Measurements from ENCODE around the gene MSANTD7.

GRCh38 chr10:14823966-14824365 is 14.1 kb upstream of the MSANTD7 start:
- TF ChIP-seq, protein P1, sequence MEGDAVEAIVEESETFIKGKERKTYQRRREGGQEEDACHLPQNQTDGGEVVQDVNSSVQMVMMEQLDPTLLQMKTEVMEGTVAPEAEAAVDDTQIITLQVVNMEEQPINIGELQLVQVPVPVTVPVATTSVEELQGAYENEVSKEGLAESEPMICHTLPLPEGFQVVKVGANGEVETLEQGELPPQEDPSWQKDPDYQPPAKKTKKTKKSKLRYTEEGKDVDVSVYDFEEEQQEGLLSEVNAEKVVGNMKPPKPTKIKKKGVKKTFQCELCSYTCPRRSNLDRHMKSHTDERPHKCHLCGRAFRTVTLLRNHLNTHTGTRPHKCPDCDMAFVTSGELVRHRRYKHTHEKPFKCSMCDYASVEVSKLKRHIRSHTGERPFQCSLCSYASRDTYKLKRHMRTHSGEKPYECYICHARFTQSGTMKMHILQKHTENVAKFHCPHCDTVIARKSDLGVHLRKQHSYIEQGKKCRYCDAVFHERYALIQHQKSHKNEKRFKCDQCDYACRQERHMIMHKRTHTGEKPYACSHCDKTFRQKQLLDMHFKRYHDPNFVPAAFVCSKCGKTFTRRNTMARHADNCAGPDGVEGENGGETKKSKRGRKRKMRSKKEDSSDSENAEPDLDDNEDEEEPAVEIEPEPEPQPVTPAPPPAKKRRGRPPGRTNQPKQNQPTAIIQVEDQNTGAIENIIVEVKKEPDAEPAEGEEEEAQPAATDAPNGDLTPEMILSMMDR (optimal IDR thresholded peaks at IDR 0.05 in 1 of 3, IDR thresholded peaks at IDR 0.05 in 1 of 3, conservative IDR thresholded peaks at IDR 0.05 in 1 of 3; ENCODE audit: extremely low read depth in 1 of 3, insufficient read depth in 2 of 3, low read length in 3 of 3) = no peak
- TF ChIP-seq EZH2 (IDR thresholded peaks at IDR 0.05; ENCODE audit: low read length) = no peak

All from keratinocyte (primary cell).